ENCODE data around the gene SREK1.
"Not testable (repeated sequence)": the region's sequence is repeated elsewhere in the genome, so short reads cannot be mapped to it uniquely, and the experiment has no call there.

SREK1 gene

GRCh38 chr5:66168226-66168625 lies 24.1 kb downstream of the SREK1 start:
- no peak for DNase-seq

GRCh38 chr5:66169534-66169933 lies 25.4 kb downstream of the SREK1 start:
- DNase-seq, result peak; percentile 26

- no peak for DNase-seq
Measured at GRCh38 chr5:66170195-66170919, 26.3 kb downstream of the SREK1 start.

GRCh38 chr5:66171349-66172344 lies 27.5 kb downstream of the SREK1 start:
- DNase-seq, result peak; percentile 74

- peak; percentile 15 for DNase-seq
Measured at GRCh38 chr5:66174338-66174737, 30.2 kb downstream of the SREK1 start.

- DNase-seq, result no peak
Measured at GRCh38 chr5:66178799-66179198, 34.7 kb downstream of the SREK1 start.

GRCh38 chr5:66179297-66180051 lies 35.4 kb downstream of the SREK1 start:
- no peak for DNase-seq

- DNase-seq, result no peak
Measured at GRCh38 chr5:66180282-66181155, 36.4 kb downstream of the SREK1 start.

- DNase-seq, result no peak
Measured at GRCh38 chr5:66186108-66186507, 42.0 kb downstream of the SREK1 start.

- DNase-seq, result no peak
Measured at GRCh38 chr5:66193419-66193818, 49.3 kb downstream of the SREK1 start.

GRCh38 chr5:66197764-66198405 lies 53.8 kb downstream of the SREK1 start:
- no peak for DNase-seq

- no peak for DNase-seq
Measured at GRCh38 chr5:66198837-66199236, 54.7 kb downstream of the SREK1 start.

GRCh38 chr5:66203531-66203930 lies 59.4 kb downstream of the SREK1 start:
- no peak for DNase-seq

- no peak for DNase-seq
Measured at GRCh38 chr5:66206465-66206864, 62.4 kb downstream of the SREK1 start.

- DNase-seq, result no peak
Measured at GRCh38 chr5:66207800-66208561, 63.9 kb downstream of the SREK1 start.

- DNase-seq, result peak; percentile 24
Measured at GRCh38 chr5:66209350-66209749, 65.2 kb downstream of the SREK1 start.

- no peak for DNase-seq
Measured at GRCh38 chr5:66209794-66210193, 65.7 kb downstream of the SREK1 start.

GRCh38 chr5:66213533-66213932 lies 69.4 kb downstream of the SREK1 start:
- DNase-seq, result no peak

- no peak for DNase-seq
Measured at GRCh38 chr5:66222455-66222854, 78.4 kb downstream of the SREK1 start.

- DNase-seq, result not testable (repeated sequence)
Measured at GRCh38 chr5:66222896-66223295, 78.8 kb downstream of the SREK1 start.

GRCh38 chr5:66223637-66224036 lies 79.5 kb downstream of the SREK1 start:
- DNase-seq, result peak; percentile 8

Measured in DMS53 (cell line).